HEK293 (cell line): ENCODE data around the gene FNTB.

Experiments used
- CTCF ChIA-PET: fragments of 350-600 bp; formaldehyde crosslinking; extraction: SDS; loops from one replicate; lab custom pipeline; 2021; ENCODE audit warnings: antibody characterized with exemption; lab: Yijun Ruan, JAX
- POLR2A ChIA-PET: fragments of 300-600 bp; formaldehyde crosslinking; extraction: SDS; loops from one replicate; lab custom pipeline; 2020; ENCODE audit warnings: antibody characterized with exemption, inconsistent platforms; lab: Yijun Ruan, JAX
- H3K27ac ChIP-seq: fragments of 200-500 bp; sonication (Bioruptor generic); 2 replicates; pipeline ENCODE4 v1.5.1; 2014; ENCODE audit warnings: low read depth, low read length, control low read depth, inconsistent platforms; ENCODE audit errors: extremely low read depth
- H3K36me3 ChIP-seq, 2 experiments: fragments of 200-500 bp in 1 of 2; sonication (Bioruptor generic) in 1 of 2; 1 replicate in 1 of 2; 2 replicates in 1 of 2; pipeline ENCODE4 v1.5.1; 2014 to 2017; ENCODE audit warnings: inconsistent platforms in 2 of 2, low read length in 2 of 2; ENCODE audit not compliant: control insufficient read depth in 2 of 2, insufficient read depth in 1 of 2
- H3K4me1 ChIP-seq: fragments of 200-500 bp; sonication (Bioruptor generic); 2 replicates; pipeline ENCODE4 v1.5.1; 2014; ENCODE audit warnings: mild to moderate bottlenecking, low read length, inconsistent platforms; ENCODE audit not compliant: control insufficient read depth, insufficient read depth
- H3K4me3 ChIP-seq: 2 replicates; pipeline ENCODE4 v1.5.1; 2011; ENCODE audit warnings: low read depth, mild to moderate bottlenecking, control low read depth, low read length, moderate library complexity
- H3K9me3 ChIP-seq: fragments of 200-500 bp; sonication (Bioruptor generic); 2 replicates; pipeline ENCODE4 v1.5.1; 2014; ENCODE audit warnings: low read depth, low read length, inconsistent platforms; ENCODE audit not compliant: control insufficient read depth, insufficient read depth
- BCL6B ChIP-seq: fragments of 450-650 bp; formaldehyde crosslinking; IDR thresholded peaks from 2 replicates; pipeline ENCODE4 v1.5.1; 2017; ENCODE audit warnings: missing biosample characterization, missing genetic modification characterization
- HIC1 ChIP-seq: fragments of 450-650 bp; formaldehyde crosslinking; IDR thresholded peaks from 2 replicates; pipeline ENCODE4 v1.5.1; 2016; ENCODE audit warnings: missing biosample characterization, missing genetic modification characterization
- HOXC10 ChIP-seq: sonication (generic); formaldehyde crosslinking; IDR thresholded peaks from 2 replicates; pipeline ENCODE4 v1.8.1; 2023; ENCODE audit warnings: mild to moderate bottlenecking, missing genetic modification reagents
- MYNN ChIP-seq: fragments of 450-650 bp; formaldehyde crosslinking; IDR thresholded peaks from 2 replicates; pipeline ENCODE4 v1.5.1; 2016; ENCODE audit warnings: missing biosample characterization, missing genetic modification characterization, borderline replicate concordance
- MZF1 ChIP-seq: fragments of 450-650 bp; formaldehyde crosslinking; IDR thresholded peaks from 2 replicates; pipeline ENCODE4 v1.5.1; 2017; ENCODE audit warnings: missing biosample characterization, missing genetic modification characterization, borderline replicate concordance
- ZBTB1 ChIP-seq: fragments of 450-650 bp; formaldehyde crosslinking; IDR thresholded peaks from 2 replicates; pipeline ENCODE4 v1.5.1; 2016; ENCODE audit warnings: missing biosample characterization, missing genetic modification characterization
- ZBTB21 ChIP-seq: fragments of 450-650 bp; formaldehyde crosslinking; IDR thresholded peaks from 2 replicates; pipeline ENCODE4 v1.5.1; 2017; ENCODE audit warnings: missing biosample characterization, missing genetic modification characterization
- ZIC2 ChIP-seq: fragments of 450-650 bp; formaldehyde crosslinking; IDR thresholded peaks from 2 replicates; pipeline ENCODE4 v1.5.1; 2016; ENCODE audit warnings: missing biosample characterization, missing genetic modification characterization
- ZNF266 ChIP-seq: fragments of 450-650 bp; formaldehyde crosslinking; IDR thresholded peaks from 2 replicates; pipeline ENCODE4 v1.5.1; 2016; ENCODE audit warnings: missing biosample characterization, missing genetic modification characterization, low read depth
- ZNF324 ChIP-seq: fragments of 450-650 bp; formaldehyde crosslinking; IDR thresholded peaks from 2 replicates; pipeline ENCODE4 v1.5.1; 2016; ENCODE audit warnings: missing biosample characterization, missing genetic modification characterization
- ZNF426 ChIP-seq: fragments of 450-650 bp; formaldehyde crosslinking; IDR thresholded peaks from 2 replicates; pipeline ENCODE4 v1.5.1; 2017; ENCODE audit warnings: missing biosample characterization, missing genetic modification characterization, mild to moderate bottlenecking, inconsistent platforms, moderate library complexity
- ZNF48 ChIP-seq: fragments of 450-650 bp; formaldehyde crosslinking; IDR thresholded peaks from 2 replicates; pipeline ENCODE4 v1.5.1; 2016; ENCODE audit warnings: missing biosample characterization, missing genetic modification characterization
- ZNF626 ChIP-seq: fragments of 450-650 bp; sonication (Bioruptor Pico); formaldehyde crosslinking; IDR thresholded peaks from 2 replicates; pipeline ENCODE4 v1.5.1; 2018; ENCODE audit warnings: missing biosample characterization, missing genetic modification characterization, inconsistent platforms
- ZNF768 ChIP-seq: fragments of 450-650 bp; formaldehyde crosslinking; IDR thresholded peaks from 2 replicates; pipeline ENCODE4 v1.5.1; 2018; ENCODE audit warnings: missing biosample characterization, mild to moderate bottlenecking, missing genetic modification characterization
- ZNF785 ChIP-seq: fragments of 450-650 bp; formaldehyde crosslinking; IDR thresholded peaks from 2 replicates; pipeline ENCODE4 v1.5.1; 2016; ENCODE audit warnings: missing biosample characterization, missing genetic modification characterization
- ZNF792 ChIP-seq: fragments of 450-650 bp; formaldehyde crosslinking; IDR thresholded peaks from 2 replicates; pipeline ENCODE4 v1.5.1; 2016; ENCODE audit warnings: missing biosample characterization, missing genetic modification characterization
- ZNF837 ChIP-seq: fragments of 450-650 bp; formaldehyde crosslinking; IDR thresholded peaks from 2 replicates; pipeline ENCODE4 v1.5.1; 2016; ENCODE audit warnings: missing biosample characterization, missing genetic modification characterization
- TF ChIP-seq, protein P1 (sequence below): fragments of 450-650 bp; formaldehyde crosslinking; IDR thresholded peaks from 2 replicates; pipeline ENCODE4 v1.5.1; 2017; ENCODE audit warnings: missing biosample characterization, mild to moderate bottlenecking, missing genetic modification characterization, moderate library complexity
- TF ChIP-seq, protein P2 (sequence below): fragments of 450-650 bp; formaldehyde crosslinking; IDR thresholded peaks from 2 replicates; pipeline ENCODE4 v1.5.1; 2016; ENCODE audit warnings: missing biosample characterization, missing genetic modification characterization
- TF ChIP-seq, protein P3 (sequence below): fragments of 450-650 bp; formaldehyde crosslinking; IDR thresholded peaks from 2 replicates; pipeline ENCODE4 v1.5.1; 2016; ENCODE audit warnings: missing biosample characterization, missing genetic modification characterization
- TF ChIP-seq, protein P4 (sequence below): fragments of 450-650 bp; formaldehyde crosslinking; IDR thresholded peaks from 2 replicates; pipeline ENCODE4 v1.5.1; 2016; ENCODE audit warnings: missing biosample characterization, missing genetic modification characterization

The FNTB gene

DNA sequence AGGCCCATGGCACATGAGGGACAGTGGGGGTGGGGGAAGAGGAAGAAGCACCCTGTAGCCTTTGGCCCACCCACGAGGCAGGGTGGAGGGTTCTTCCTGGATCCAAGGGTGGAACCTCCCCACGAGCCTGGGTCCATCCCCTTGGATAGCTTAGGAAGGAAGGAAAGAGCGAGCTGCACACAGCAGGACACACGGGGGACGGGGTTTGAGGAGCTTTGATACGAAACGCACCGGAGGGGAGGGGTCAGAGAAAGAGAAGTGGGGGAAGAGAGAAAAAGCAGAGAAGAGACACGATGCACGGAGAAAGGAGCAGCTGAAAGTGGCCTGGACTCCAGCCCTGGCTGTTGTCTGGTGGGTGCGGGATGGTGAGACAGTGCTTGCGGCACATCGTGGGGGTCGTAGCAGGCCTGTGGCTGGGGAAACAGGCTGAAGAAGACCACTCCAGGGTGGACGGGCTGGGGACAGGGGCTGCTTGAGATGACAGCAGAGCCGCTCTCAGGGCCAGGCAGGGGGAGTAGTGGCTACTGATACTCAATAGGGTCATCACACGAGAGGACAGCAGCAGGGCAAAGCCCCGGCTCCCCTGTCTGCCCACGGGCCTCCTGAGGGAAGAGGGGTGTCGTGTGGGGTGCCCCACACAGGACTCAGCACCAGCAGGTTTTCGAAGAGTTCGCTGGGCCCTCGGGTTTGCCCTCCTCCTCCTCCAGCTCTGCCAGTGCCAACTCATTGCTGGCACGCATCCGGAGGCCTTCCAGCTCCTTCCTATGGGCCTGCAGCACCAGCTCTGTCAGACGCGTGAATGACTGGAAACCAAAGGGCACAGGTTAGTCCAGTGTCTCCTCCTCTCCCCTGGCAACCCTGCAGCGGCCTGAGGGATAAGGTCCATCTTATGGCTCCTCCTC lies 38.7 kb upstream of the FNTB start (continued):
- TF ChIP-seq ZNF792 (tag by site-specific recombination) (no peak), ZBTB1 (tag by site-specific recombination) (no peak)

DNA sequence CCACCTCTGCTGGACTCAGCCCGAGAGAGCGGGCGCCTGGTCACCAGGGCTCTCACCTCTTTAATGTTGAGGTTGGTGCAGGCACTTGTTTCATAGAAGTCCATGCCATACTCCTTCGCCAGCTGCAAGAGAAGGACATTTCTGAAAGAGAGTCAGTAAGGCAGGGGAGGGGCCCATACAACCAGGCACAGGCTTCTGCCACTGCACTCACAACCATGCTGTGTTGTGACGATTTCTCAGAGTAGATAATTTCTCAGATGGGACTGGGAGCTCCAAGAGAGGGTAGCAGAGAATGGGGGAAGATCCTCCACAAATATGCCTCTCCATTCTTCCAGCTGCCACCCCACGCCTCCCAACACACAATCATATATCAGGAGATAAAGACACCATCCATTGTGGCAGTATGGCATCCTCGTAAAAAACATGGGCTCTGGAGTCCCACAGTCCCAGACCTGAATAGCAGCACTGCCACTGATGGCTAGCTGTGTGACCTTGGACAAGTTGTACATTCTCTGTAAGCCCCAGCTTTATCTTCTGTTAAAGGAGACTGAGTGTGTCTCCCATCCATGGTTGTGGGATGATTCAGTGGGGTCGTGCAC lies 38.0 kb upstream of the FNTB start:
- ChIA-PET CTCF (interaction anchor here (0.7 kb wide), 1 partner anchor 23 kb away, joined by 3 read pairs; no protein-coding TSS in a partner anchor), POLR2A (no interaction called here)
- H3K4me3 ChIP-seq = no peak overlapping the region
- H3K36me3 ChIP-seq = peaks cover 0 to 54% of the 10 kb centered on the region in 2 experiments; a peak in 1 of 3 replicates
- no peak for TF ChIP-seq ZNF48 (tag by site-specific recombination)
- no peak for TF ChIP-seq BCL6B (tag by site-specific recombination)
- no peak for TF ChIP-seq HOXC10 (CRISPR knock-in tag)
- TF ChIP-seq ZNF324 (tag by site-specific recombination) = no peak
- TF ChIP-seq ZIC2 (tag by site-specific recombination) = no peak
- no peak for TF ChIP-seq ZNF785 (tag by site-specific recombination)
- TF ChIP-seq, protein P1, sequence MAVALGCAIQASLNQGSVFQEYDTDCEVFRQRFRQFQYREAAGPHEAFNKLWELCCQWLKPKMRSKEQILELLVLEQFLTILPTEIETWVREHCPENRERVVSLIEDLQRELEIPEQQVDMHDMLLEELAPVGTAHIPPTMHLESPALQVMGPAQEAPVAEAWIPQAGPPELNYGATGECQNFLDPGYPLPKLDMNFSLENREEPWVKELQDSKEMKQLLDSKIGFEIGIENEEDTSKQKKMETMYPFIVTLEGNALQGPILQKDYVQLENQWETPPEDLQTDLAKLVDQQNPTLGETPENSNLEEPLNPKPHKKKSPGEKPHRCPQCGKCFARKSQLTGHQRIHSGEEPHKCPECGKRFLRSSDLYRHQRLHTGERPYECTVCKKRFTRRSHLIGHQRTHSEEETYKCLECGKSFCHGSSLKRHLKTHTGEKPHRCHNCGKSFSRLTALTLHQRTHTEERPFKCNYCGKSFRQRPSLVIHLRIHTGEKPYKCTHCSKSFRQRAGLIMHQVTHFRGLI (tag by site-specific recombination) = no peak
- TF ChIP-seq, protein P2, sequence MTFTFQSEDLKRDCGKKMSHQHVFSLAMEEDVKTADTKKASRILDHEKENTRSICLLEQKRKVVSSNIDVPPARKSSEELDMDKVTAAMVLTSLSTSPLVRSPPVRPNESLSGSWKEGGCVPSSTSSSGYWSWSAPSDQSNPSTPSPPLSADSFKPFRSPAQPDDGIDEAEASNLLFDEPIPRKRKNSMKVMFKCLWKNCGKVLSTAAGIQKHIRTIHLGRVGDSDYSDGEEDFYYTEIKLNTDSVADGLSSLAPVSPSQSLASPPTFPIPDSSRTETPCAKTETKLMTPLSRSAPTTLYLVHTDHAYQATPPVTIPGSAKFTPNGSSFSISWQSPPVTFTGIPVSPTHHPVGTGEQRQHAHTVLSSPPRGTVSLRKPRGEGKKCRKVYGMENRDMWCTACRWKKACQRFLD (tag by site-specific recombination) = no peak
- no peak for TF ChIP-seq ZNF426
- TF ChIP-seq MZF1 = no peak
- TF ChIP-seq MYNN (tag by site-specific recombination) = no peak
- no peak for TF ChIP-seq ZBTB21 (tag by site-specific recombination)
- no peak for TF ChIP-seq ZNF266 (tag by site-specific recombination)
- no peak for TF ChIP-seq ZNF837 (tag by site-specific recombination)
- no peak for TF ChIP-seq ZNF626
- no peak for TF ChIP-seq HIC1 (tag by site-specific recombination)
- TF ChIP-seq ZNF768 = no peak
- TF ChIP-seq, protein P3, sequence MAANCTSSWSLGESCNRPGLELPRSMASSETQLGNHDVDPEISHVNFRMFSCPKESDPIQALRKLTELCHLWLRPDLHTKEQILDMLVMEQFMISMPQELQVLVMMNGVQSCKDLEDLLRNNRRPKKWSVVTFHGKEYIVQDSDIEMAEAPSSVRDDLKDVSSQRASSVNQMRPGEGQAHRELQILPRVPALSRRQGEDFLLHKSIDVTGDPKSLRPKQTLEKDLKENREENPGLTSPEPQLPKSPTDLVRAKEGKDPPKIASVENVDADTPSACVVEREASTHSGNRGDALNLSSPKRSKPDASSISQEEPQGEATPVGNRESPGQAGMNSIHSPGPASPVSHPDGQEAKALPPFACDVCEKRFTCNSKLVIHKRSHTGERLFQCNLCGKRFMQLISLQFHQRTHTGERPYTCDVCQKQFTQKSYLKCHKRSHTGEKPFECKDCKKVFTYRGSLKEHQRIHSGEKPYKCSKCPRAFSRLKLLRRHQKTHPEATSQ (tag by site-specific recombination) = no peak
- TF ChIP-seq, protein P4, sequence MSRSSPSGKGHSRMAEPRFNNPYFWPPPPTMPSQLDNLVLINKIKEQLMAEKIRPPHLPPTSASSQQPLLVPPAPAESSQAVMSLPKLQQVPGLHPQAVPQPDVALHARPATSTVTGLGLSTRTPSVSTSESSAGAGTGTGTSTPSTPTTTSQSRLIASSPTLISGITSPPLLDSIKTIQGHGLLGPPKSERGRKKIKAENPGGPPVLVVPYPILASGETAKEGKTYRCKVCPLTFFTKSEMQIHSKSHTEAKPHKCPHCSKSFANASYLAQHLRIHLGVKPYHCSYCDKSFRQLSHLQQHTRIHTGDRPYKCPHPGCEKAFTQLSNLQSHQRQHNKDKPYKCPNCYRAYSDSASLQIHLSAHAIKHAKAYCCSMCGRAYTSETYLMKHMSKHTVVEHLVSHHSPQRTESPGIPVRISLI = no peak
- H3K27ac ChIP-seq = no peak overlapping the region
- H3K9me3 ChIP-seq = no peaks in the 10 kb centered on the region
- no peaks in the 10 kb centered on the region for H3K4me1 ChIP-seq
